ENCODE results near the gene PRAMEF1.
"Not testable (repeated sequence)": the region's sequence is repeated elsewhere in the genome, so short reads cannot be mapped to it uniquely, and the experiment has no call there.

Gene PRAMEF1

GRCh38 chr1:12775443-12775842 is 15.8 kb upstream of the PRAMEF1 start:
- no peak for DNase-seq (ENCODE audit: low spot score)

- DNase-seq (ENCODE audit: low spot score): no peak
These were observed 14.2 kb upstream of the PRAMEF1 start for GRCh38 chr1:12776801-12777557.

GRCh38 chr1:12778061-12778460 is 13.1 kb upstream of the PRAMEF1 start:
- DNase-seq (ENCODE audit: low spot score): no peak

GRCh38 chr1:12778907-12779306 is 12.3 kb upstream of the PRAMEF1 start:
- no peak for DNase-seq (ENCODE audit: low spot score)

- not testable (repeated sequence) for DNase-seq (ENCODE audit: low spot score)
These were observed 9.7 kb upstream of the PRAMEF1 start for GRCh38 chr1:12781488-12781887.

- DNase-seq (ENCODE audit: low spot score): not testable (repeated sequence)
These were observed 7.4 kb upstream of the PRAMEF1 start for GRCh38 chr1:12783783-12784182.

- not testable (repeated sequence) for DNase-seq (ENCODE audit: low spot score)
These were observed 6.5 kb upstream of the PRAMEF1 start for GRCh38 chr1:12784729-12785128.

GRCh38 chr1:12798911-12799310 is 7.7 kb downstream of the PRAMEF1 start:
- DNase-seq (ENCODE audit: low spot score): no peak

GRCh38 chr1:12799730-12800129 is 8.5 kb downstream of the PRAMEF1 start:
- DNase-seq (ENCODE audit: low spot score): no peak

- DNase-seq (ENCODE audit: low spot score): no peak
These were observed 18.7 kb downstream of the PRAMEF1 start for GRCh38 chr1:12809933-12810332.

- no peak for DNase-seq (ENCODE audit: low spot score)
These were observed 19.7 kb downstream of the PRAMEF1 start for GRCh38 chr1:12810691-12811408.

GRCh38 chr1:12811409-12811784 is 20.2 kb downstream of the PRAMEF1 start:
- DNase-seq (ENCODE audit: low spot score): no peak

GRCh38 chr1:12819061-12819460 is 27.9 kb downstream of the PRAMEF1 start:
- not testable (repeated sequence) for DNase-seq (ENCODE audit: low spot score)

- DNase-seq (ENCODE audit: low spot score): not testable (repeated sequence)
These were observed 40.1 kb downstream of the PRAMEF1 start, which contains the start of gene PRAMEF11 for GRCh38 chr1:12831310-12831709. TSS of gene PRAMEF11 (minus strand) at chr1:12831410. CDS start at chr1:12828789, 2,621 bp downstream.

- not testable (repeated sequence) for DNase-seq (ENCODE audit: low spot score)
These were observed 42.1 kb downstream of the PRAMEF1 start for GRCh38 chr1:12833251-12833650.
